A549 (cell line): Measurements from ENCODE around the gene FBXL4. TPM values are rescaled to one million over a fixed set of nuclear protein-coding genes. Genes with fewer than 3 reads are reported as not detected.

Experiments
- ATAC-seq, 2 experiments: fragments of 200-7000 bp in 1 of 2; fragments of >200 bp in 1 of 2; cut with Nextera tagmentation in 1 of 2; cut with Tn5 transposase in 1 of 2; 3 replicates each; pipeline versions ENCODE4 v1.8.0 to v1.9.1; 2018 to 2020; ENCODE audit warnings: mild to moderate bottlenecking in 1 of 2, moderate library complexity in 1 of 2
- CTCF ChIA-PET: fragments of 300-600 bp; sonication (Branson Sonifier 250); formaldehyde crosslinking; extraction: SDS; loops from one replicate; lab custom pipeline; 2021; ENCODE audit warnings: antibody characterized with exemption, inconsistent platforms; lab: Yijun Ruan, JAX
- POLR2A ChIA-PET: fragments of 350-600 bp; formaldehyde crosslinking; extraction: SDS; loops from one replicate; lab custom pipeline; 2021; ENCODE audit warnings: antibody characterized with exemption, inconsistent platforms; lab: Yijun Ruan, JAX
- DNase-seq, 2 experiments: peaks; one replicate each; pipeline versions ENCODE4 v3.0.0 to v3.0.0-alpha.2; 2011 to 2016; ENCODE audit warnings: low read depth in 1 of 2, low spot score in 1 of 2
- FAIRE-seq: peaks from 2 replicates; lab custom pipeline; 2011; peaks lifted over from hg19 to GRCh38; lab: Jason Lieb, UNC
- H3K27ac ChIP-seq, 2 experiments: fragments of >200 bp; sonication (Bioruptor Twin); formaldehyde crosslinking; 3 replicates each; pipeline ENCODE4 v1.5.1; 2016 to 2017
- H3K4me1 ChIP-seq: fragments of >200 bp; sonication (Bioruptor Twin); formaldehyde crosslinking; 3 replicates; pipeline ENCODE4 v1.6.1; 2016
- H3K4me2 ChIP-seq: fragments of >200 bp; sonication (Bioruptor Twin); formaldehyde crosslinking; 3 replicates; pipeline ENCODE4 v1.6.1; 2016
- H3K4me3 ChIP-seq: fragments of >200 bp; sonication (Bioruptor Twin); formaldehyde crosslinking; 3 replicates; pipeline ENCODE4 v1.5.1; 2016
- H3K9me3 ChIP-seq: fragments of >200 bp; sonication (Bioruptor Twin); formaldehyde crosslinking; 3 replicates; pipeline ENCODE4 v1.6.1; 2016
- BHLHE40 ChIP-seq: IDR thresholded peaks from 2 replicates; pipeline ENCODE4 v1.6.1; 2012; ENCODE audit warnings: low read depth, low read length, inconsistent platforms
- CBX2 ChIP-seq: fragments of 200-600 bp; sonication (generic); IDR thresholded peaks from 2 replicates; pipeline ENCODE4 v1.6.1; 2016; ENCODE audit warnings: low read depth, mild to moderate bottlenecking, borderline replicate concordance
- CBX8 ChIP-seq: fragments of 200-600 bp; sonication (generic); IDR thresholded peaks from 2 replicates; pipeline ENCODE4 v1.6.1; 2016
- CHD4 ChIP-seq: fragments of 200-600 bp; sonication (generic); IDR thresholded peaks from 2 replicates; pipeline ENCODE4 v1.6.1; 2016; ENCODE audit warnings: antibody characterized with exemption, mild to moderate bottlenecking, borderline replicate concordance
- EHF ChIP-seq: fragments of 250-450 bp; sonication (Bioruptor Pico); IDR thresholded peaks from 2 replicates; pipeline ENCODE4 v1.5.0; 2020; ENCODE audit warnings: mild to moderate bottlenecking
- FOSB ChIP-seq: fragments of 250-450 bp; sonication (Bioruptor Pico); IDR thresholded peaks from 2 replicates; pipeline ENCODE4 v1.5.0; 2020; ENCODE audit warnings: mild to moderate bottlenecking, moderate library complexity
- FOSL2 ChIP-seq, 2 experiments: fragments of 450-650 bp in 1 of 2; fragments of >200 bp in 1 of 2; sonication (Bioruptor Twin) in 1 of 2; formaldehyde crosslinking; IDR thresholded peaks; 2 replicates each; pipeline versions ENCODE4 v1.5.0 to v1.6.1; 2016 to 2020; ENCODE audit warnings: mild to moderate bottlenecking in 1 of 2, moderate library complexity in 1 of 2
- GATA3 ChIP-seq: IDR thresholded peaks from 2 replicates; pipeline ENCODE4 v1.6.1; 2012; ENCODE audit warnings: borderline replicate concordance
- HDAC2 ChIP-seq: fragments of 200-600 bp; sonication (generic); IDR thresholded peaks from 2 replicates; pipeline ENCODE4 v1.6.1; 2016
- HOXB13 ChIP-seq: fragments of 250-450 bp; sonication (Bioruptor Pico); IDR thresholded peaks from 2 replicates; pipeline ENCODE4 v1.5.0; 2020; ENCODE audit warnings: low read depth, mild to moderate bottlenecking, moderate library complexity
- JUN ChIP-seq, 2 experiments: fragments of >200 bp; sonication (Bioruptor Twin); formaldehyde crosslinking; IDR thresholded peaks; 2 replicates in 1 of 2; 3 replicates in 1 of 2; pipeline ENCODE4 v1.6.1; 2016 to 2017
- JUNB ChIP-seq: fragments of >200 bp; sonication (Bioruptor Twin); formaldehyde crosslinking; IDR thresholded peaks from 2 replicates; pipeline ENCODE4 v1.6.1; 2016
- KDM5A ChIP-seq: fragments of 200-600 bp; sonication (generic); IDR thresholded peaks from 2 replicates; pipeline ENCODE4 v1.6.1; 2016; ENCODE audit warnings: antibody characterized with exemption, mild to moderate bottlenecking
- MAFK ChIP-seq: fragments of 450-650 bp; IDR thresholded peaks from 2 replicates; pipeline ENCODE4 v1.6.1; 2014; ENCODE audit not compliant: partially characterized antibody
- NFE2L2 ChIP-seq: fragments of 150-350 bp; conservative IDR thresholded peaks from 2 replicates; pipeline ENCODE4 v1.6.1; 2014; ENCODE audit warnings: low read length
- NPAS2 ChIP-seq: fragments of 250-450 bp; sonication (Bioruptor Pico); IDR thresholded peaks from 2 replicates; pipeline ENCODE4 v1.8.0; 2022; ENCODE audit warnings: mild to moderate bottlenecking, moderate library complexity, borderline replicate concordance
- NR3C1 ChIP-seq: fragments of >200 bp; sonication (Bioruptor Twin); formaldehyde crosslinking; IDR thresholded peaks from 3 replicates; pipeline ENCODE4 v1.6.1; 2017
- POLR2A ChIP-seq: IDR thresholded peaks from 2 replicates; pipeline ENCODE4 v1.6.1; 2012; ENCODE audit warnings: mild to moderate bottlenecking, low read length
- RAD21 ChIP-seq, 2 experiments: fragments of >200 bp in 1 of 2; sonication (Bioruptor Twin) in 1 of 2; formaldehyde crosslinking in 1 of 2; IDR thresholded peaks in 1 of 2; conservative IDR thresholded peaks in 1 of 2; 2 replicates in 1 of 2; 3 replicates in 1 of 2; pipeline ENCODE4 v1.6.1; 2012 to 2018; ENCODE audit warnings: inconsistent platforms in 1 of 2
- RARB ChIP-seq: fragments of 250-450 bp; sonication (Bioruptor Pico); IDR thresholded peaks from 2 replicates; pipeline ENCODE4 v1.8.0; 2021; ENCODE audit warnings: mild to moderate bottlenecking, moderate library complexity
- RCOR1 ChIP-seq: fragments of 150-350 bp; IDR thresholded peaks from 2 replicates; pipeline ENCODE4 v1.6.1; 2014; ENCODE audit warnings: antibody characterized with exemption, low read length, low read depth
- RFX5 ChIP-seq: fragments of 450-650 bp; IDR thresholded peaks from 2 replicates; pipeline ENCODE4 v1.7.1; 2014; ENCODE audit warnings: antibody characterized with exemption, mild to moderate bottlenecking, moderate library complexity
- RNF2 ChIP-seq: fragments of 200-600 bp; sonication (generic); IDR thresholded peaks from 2 replicates; pipeline ENCODE4 v1.6.1; 2016; ENCODE audit warnings: low read depth, mild to moderate bottlenecking, antibody characterized with exemption, moderate library complexity, borderline replicate concordance
- ZC3H11A ChIP-seq: fragments of 450-650 bp; IDR thresholded peaks from 2 replicates; pipeline ENCODE4 v1.6.1; 2014; ENCODE audit warnings: antibody characterized with exemption, mild to moderate bottlenecking
- ZNF302 ChIP-seq: fragments of 250-450 bp; sonication (Bioruptor Pico); IDR thresholded peaks from 2 replicates; pipeline ENCODE4 v1.9.0; 2021; ENCODE audit warnings: inconsistent platforms, mild to moderate bottlenecking, moderate library complexity
- WGBS: methylation state at CpG from one replicate; pipeline ENCODE4 v1.1.6; 2017; ENCODE audit errors: missing lambda C conversion rate; 5-methylcytosine and 5-hydroxymethylcytosine counted together
- polyA plus RNA-seq, 4 experiments: library from polyadenylated mRNA; depleted of rRNA in 3 of 4; stranded (reverse); fragments of >200 nt; fragmentation: RNase III in 1 of 4; extraction: RNeasy Plus Mini Kit Qiagen cat#74134 plus additional on column Dnase treatment in 1 of 4; gene quantifications; 2 replicates in 3 of 4; 3 replicates in 1 of 4; pipeline ENCODE4 v1.2.3, GENCODE V29; 2011 to 2017
- TF ChIP-seq, protein P1 (sequence below): fragments of 250-450 bp; sonication (Bioruptor Pico); IDR thresholded peaks from 2 replicates; pipeline ENCODE4 v1.5.0; 2021; ENCODE audit warnings: mild to moderate bottlenecking, moderate library complexity, borderline replicate concordance
- TF ChIP-seq, protein P2 (sequence below): fragments of >200 bp; sonication (Bioruptor Twin); formaldehyde crosslinking; IDR thresholded peaks from 3 replicates; pipeline ENCODE4 v1.5.1; 2016
- TF ChIP-seq, protein P3 (sequence below): fragments of >200 bp; sonication (Bioruptor Twin); formaldehyde crosslinking; IDR thresholded peaks from 3 replicates; pipeline ENCODE4 v1.6.1; 2016
- TF ChIP-seq, protein P4 (sequence below): fragments of 150-350 bp; IDR thresholded peaks from 2 replicates; pipeline ENCODE4 v1.6.1; 2014; ENCODE audit warnings: low read depth, mild to moderate bottlenecking, low read length
- TF ChIP-seq, protein P5 (sequence below): IDR thresholded peaks from 2 replicates; pipeline ENCODE4 v1.6.1; 2012

The FBXL4 gene
- polyA plus RNA-seq, 2 of the 4 experiments (the other 2 are of a cell fraction), result 6.5 to 21.6 TPM

DNA sequence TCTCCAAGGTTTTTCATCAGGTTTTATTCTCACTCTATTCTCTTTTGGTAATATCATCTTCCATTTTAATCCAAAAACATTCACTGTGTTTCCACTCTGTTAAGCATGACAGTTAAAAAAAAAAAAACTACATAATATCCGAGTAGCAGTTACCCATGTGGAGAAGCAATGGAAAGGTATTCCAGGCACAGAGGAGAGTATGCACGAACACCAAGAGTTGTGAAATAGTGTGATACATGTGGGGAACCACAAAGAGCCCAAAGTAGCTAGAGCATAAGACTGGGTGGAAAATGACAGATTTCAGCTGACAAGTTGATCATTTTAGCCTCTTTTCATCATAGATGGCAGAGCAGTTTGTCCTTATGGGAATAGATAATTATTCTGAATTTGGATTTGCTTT is 19.9 kb upstream of the FBXL4 start:
- H3K9me3 ChIP-seq, result no peaks in the 10 kb centered on the region
- TF ChIP-seq FOSB (CRISPR knock-in tag) (no peak), FOSL2 (IDR thresholded peaks at IDR 0.05) (no peak), FOSL2 (CRISPR knock-in tag; IDR thresholded peaks at IDR 0.05) (no peak), BHLHE40 (no peak), HOXB13 (no peak), RAD21 (conservative IDR thresholded peaks at IDR 0.05 in 1 of 2, IDR thresholded peaks at IDR 0.05 in 1 of 2) (no peak), JUNB (no peak), GATA3 (no peak), NPAS2 (CRISPR knock-in tag) (no peak), RARB (CRISPR knock-in tag) (no peak), CBX2 (no peak), POLR2A (no peak), EHF (no peak), NR3C1 (no peak), ZNF302 (no peak), RFX5 (no peak), MAFK (no peak)
- TF ChIP-seq, protein P1, sequence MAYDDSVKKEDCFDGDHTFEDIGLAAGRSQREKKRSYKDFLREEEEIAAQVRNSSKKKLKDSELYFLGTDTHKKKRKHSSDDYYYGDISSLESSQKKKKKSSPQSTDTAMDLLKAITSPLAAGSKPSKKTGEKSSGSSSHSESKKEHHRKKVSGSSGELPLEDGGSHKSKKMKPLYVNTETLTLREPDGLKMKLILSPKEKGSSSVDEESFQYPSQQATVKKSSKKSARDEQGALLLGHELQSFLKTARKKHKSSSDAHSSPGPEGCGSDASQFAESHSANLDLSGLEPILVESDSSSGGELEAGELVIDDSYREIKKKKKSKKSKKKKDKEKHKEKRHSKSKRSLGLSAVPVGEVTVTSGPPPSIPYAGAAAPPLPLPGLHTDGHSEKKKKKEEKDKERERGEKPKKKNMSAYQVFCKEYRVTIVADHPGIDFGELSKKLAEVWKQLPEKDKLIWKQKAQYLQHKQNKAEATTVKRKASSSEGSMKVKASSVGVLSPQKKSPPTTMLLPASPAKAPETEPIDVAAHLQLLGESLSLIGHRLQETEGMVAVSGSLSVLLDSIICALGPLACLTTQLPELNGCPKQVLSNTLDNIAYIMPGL (CRISPR knock-in tag), result no peak
- TF ChIP-seq, protein P2, sequence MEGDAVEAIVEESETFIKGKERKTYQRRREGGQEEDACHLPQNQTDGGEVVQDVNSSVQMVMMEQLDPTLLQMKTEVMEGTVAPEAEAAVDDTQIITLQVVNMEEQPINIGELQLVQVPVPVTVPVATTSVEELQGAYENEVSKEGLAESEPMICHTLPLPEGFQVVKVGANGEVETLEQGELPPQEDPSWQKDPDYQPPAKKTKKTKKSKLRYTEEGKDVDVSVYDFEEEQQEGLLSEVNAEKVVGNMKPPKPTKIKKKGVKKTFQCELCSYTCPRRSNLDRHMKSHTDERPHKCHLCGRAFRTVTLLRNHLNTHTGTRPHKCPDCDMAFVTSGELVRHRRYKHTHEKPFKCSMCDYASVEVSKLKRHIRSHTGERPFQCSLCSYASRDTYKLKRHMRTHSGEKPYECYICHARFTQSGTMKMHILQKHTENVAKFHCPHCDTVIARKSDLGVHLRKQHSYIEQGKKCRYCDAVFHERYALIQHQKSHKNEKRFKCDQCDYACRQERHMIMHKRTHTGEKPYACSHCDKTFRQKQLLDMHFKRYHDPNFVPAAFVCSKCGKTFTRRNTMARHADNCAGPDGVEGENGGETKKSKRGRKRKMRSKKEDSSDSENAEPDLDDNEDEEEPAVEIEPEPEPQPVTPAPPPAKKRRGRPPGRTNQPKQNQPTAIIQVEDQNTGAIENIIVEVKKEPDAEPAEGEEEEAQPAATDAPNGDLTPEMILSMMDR, result no peak
- TF ChIP-seq, protein P3, sequence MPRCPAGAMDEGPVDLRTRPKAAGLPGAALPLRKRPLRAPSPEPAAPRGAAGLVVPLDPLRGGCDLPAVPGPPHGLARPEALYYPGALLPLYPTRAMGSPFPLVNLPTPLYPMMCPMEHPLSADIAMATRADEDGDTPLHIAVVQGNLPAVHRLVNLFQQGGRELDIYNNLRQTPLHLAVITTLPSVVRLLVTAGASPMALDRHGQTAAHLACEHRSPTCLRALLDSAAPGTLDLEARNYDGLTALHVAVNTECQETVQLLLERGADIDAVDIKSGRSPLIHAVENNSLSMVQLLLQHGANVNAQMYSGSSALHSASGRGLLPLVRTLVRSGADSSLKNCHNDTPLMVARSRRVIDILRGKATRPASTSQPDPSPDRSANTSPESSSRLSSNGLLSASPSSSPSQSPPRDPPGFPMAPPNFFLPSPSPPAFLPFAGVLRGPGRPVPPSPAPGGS, result no peak
- TF ChIP-seq, protein P4, sequence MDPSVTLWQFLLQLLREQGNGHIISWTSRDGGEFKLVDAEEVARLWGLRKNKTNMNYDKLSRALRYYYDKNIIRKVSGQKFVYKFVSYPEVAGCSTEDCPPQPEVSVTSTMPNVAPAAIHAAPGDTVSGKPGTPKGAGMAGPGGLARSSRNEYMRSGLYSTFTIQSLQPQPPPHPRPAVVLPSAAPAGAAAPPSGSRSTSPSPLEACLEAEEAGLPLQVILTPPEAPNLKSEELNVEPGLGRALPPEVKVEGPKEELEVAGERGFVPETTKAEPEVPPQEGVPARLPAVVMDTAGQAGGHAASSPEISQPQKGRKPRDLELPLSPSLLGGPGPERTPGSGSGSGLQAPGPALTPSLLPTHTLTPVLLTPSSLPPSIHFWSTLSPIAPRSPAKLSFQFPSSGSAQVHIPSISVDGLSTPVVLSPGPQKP, result no peak
- H3K4me2 ChIP-seq, result no peak overlapping the region
- no peak for FAIRE-seq
- H3K27ac ChIP-seq, result no peak overlapping the region
- CTCF ChIA-PET, result no interaction called here
- POLR2A ChIA-PET, result no interaction called here
- no peak for ATAC-seq
- WGBS, result 3% methylated on average over 2 of the region's 2 CpGs
- no peak for DNase-seq
- H3K4me1 ChIP-seq, result no peaks in the 10 kb centered on the region
- H3K4me3 ChIP-seq, result no peak overlapping the region

DNA sequence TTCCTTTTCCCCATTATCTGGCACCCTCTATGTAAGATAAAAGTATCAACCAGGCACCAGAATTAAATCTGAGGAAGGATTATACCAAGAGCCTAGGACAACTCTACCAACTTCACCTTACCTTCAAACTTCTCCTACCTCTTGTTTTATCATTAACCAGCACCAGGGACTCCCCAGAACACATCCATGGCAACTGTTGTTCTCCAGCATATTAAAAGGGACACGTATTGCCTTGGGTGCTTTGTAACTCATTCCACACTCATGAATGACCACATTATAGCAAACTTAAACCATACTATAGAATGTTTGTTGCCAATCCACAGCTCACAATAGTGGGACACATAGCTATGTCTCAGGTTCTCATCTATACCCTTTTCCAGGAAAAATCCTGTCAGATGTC is 11.9 kb upstream of the FBXL4 start:
- POLR2A ChIA-PET, result interaction anchor here (2.0 kb wide), 1 partner anchor 12 kb away, joined by 7 read pairs; the partner anchor contains the start of gene FBXL4
- H3K27ac ChIP-seq, result no peak overlapping the region
- FAIRE-seq, result no peak

More for the DNA sequence above, 11.9 kb upstream of the FBXL4 start:
- H3K9me3 ChIP-seq, result no peaks in the 10 kb centered on the region
- CTCF ChIA-PET, result no interaction called here
- TF ChIP-seq FOSB (CRISPR knock-in tag) (no peak), JUN (IDR thresholded peaks at IDR 0.05) (no peak), HDAC2 (no peak), NPAS2 (CRISPR knock-in tag) (no peak), RCOR1 (no peak), CBX8 (no peak), NFE2L2 (no peak), NR3C1 (no peak), GATA3 (no peak), RAD21 (conservative IDR thresholded peaks at IDR 0.05 in 1 of 2, IDR thresholded peaks at IDR 0.05 in 1 of 2) (no peak), CHD4 (no peak), RNF2 (no peak), ZC3H11A (no peak), KDM5A (no peak)
- TF ChIP-seq, protein P5, sequence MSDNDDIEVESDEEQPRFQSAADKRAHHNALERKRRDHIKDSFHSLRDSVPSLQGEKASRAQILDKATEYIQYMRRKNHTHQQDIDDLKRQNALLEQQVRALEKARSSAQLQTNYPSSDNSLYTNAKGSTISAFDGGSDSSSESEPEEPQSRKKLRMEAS, result no peak
- TF ChIP-seq, protein P3, result no peak
- TF ChIP-seq, all 56 proteins: peak for 0
- H3K4me3 ChIP-seq, result no peak overlapping the region
- ATAC-seq (no peak), DNase-seq (no peak)
- WGBS, result 20% methylated on average over 1 of the region's 1 CpG
- H3K4me2 ChIP-seq, result no peak overlapping the region
- H3K4me1 ChIP-seq, result no peaks in the 10 kb centered on the region
